GM19467 (cell line): ENCODE measurements around the gene LSS.
"Not testable (repeated sequence)": the region's sequence is repeated elsewhere in the genome, so short reads cannot be mapped to it uniquely, and the experiment has no call there.

Experiments used
- ATAC-seq: cut with Tn5 transposase; IDR thresholded peaks from one replicate; pipeline ENCODE4 v1.9.1; 2021; ENCODE audit warnings: mild to moderate bottlenecking, moderate library complexity; ENCODE audit not compliant: unreplicated experiment

LSS gene

GRCh38 chr21:46142582-46143473 is 85.7 kb downstream of the LSS start:
- no peak for ATAC-seq

- no peak for ATAC-seq
Measured at GRCh38 chr21:46141767-46142581, 86.6 kb downstream of the LSS start.

GRCh38 chr21:46140352-46141003 is 88.1 kb downstream of the LSS start:
- not testable (repeated sequence) for ATAC-seq

GRCh38 chr21:46139686-46140085 is 88.9 kb downstream of the LSS start:
- ATAC-seq = no peak

GRCh38 chr21:46138383-46138970 is 90.1 kb downstream of the LSS start:
- ATAC-seq = no peak
